Measurements from ENCODE around the gene MTHFD2L.

The MTHFD2L gene

DNA sequence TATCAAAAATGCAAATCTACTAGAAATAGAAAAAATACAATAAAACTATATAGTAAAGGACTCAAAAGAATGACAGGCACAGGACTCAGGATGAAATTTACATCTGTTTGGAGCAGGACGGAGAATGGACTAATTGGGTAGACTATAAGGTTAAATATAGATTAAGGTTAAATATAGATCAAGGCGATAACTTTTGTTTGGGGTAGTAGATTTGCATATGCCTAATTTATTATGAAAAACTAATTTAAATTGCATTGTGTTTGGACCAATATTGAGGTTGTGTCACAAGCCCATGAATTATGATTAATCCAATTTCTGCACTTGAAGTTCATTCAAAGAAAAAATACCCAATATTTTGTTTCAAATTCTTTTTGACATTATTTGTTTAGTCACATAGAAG lies 31.0 kb downstream of the MTHFD2L start:
- TF ChIP-seq, protein P1, sequence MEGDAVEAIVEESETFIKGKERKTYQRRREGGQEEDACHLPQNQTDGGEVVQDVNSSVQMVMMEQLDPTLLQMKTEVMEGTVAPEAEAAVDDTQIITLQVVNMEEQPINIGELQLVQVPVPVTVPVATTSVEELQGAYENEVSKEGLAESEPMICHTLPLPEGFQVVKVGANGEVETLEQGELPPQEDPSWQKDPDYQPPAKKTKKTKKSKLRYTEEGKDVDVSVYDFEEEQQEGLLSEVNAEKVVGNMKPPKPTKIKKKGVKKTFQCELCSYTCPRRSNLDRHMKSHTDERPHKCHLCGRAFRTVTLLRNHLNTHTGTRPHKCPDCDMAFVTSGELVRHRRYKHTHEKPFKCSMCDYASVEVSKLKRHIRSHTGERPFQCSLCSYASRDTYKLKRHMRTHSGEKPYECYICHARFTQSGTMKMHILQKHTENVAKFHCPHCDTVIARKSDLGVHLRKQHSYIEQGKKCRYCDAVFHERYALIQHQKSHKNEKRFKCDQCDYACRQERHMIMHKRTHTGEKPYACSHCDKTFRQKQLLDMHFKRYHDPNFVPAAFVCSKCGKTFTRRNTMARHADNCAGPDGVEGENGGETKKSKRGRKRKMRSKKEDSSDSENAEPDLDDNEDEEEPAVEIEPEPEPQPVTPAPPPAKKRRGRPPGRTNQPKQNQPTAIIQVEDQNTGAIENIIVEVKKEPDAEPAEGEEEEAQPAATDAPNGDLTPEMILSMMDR (IDR thresholded peaks at IDR 0.05; ENCODE audit: low read length, missing control alignments), result no peak
- H3K4me3 ChIP-seq (replicated peaks; ENCODE audit: low read depth, low read length), result no peak overlapping the region
- DNase-seq (ENCODE audit: low read depth), result no peak

DNA sequence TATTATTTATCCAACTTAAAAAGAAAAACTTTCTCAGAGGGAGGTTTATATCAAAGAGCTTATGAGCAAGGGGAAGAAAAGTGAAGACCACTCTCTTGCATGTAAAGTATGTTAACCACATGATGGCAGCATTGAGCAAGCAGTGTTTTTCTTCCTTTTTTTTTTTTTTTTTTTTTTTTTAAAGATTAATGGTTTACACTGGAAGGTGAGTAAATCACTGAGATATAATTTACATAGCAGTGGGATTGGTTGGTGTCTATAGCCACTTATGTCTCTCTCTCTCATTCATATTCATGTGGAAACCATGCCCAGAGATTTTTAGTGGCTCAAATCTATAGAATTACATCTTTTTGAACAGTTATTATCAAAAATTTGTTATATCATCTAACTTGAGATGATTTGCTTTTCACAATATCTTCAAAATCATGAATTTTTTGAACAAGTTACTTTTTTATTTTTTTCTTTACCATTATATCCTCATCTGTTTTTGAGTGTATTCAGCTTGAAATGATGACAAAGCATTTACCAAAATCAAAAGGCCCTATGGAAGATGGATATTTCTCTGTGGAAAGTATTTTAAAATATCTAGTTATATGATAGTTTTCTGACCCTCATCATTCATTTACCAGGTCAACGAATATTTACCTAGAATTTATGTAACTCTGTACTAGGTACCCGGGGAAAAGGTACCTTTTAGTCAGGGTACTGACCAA lies 31.6 kb downstream of the MTHFD2L start:
- TF ChIP-seq, protein P1 (IDR thresholded peaks at IDR 0.05; ENCODE audit: low read length, missing control alignments), result peak; percentile 77
- no peak overlapping the region for H3K4me3 ChIP-seq (replicated peaks; ENCODE audit: low read depth, low read length)
- peak; percentile 76 for DNase-seq (ENCODE audit: low read depth)

GRCh38 chr4:74190332-74190731 lies 32.4 kb downstream of the MTHFD2L start:
- no peak for DNase-seq (ENCODE audit: low read depth)
- TF ChIP-seq, protein P1 (IDR thresholded peaks at IDR 0.05; ENCODE audit: low read length, missing control alignments), result no peak
- no peak overlapping the region for H3K4me3 ChIP-seq (replicated peaks; ENCODE audit: low read depth, low read length)

DNA sequence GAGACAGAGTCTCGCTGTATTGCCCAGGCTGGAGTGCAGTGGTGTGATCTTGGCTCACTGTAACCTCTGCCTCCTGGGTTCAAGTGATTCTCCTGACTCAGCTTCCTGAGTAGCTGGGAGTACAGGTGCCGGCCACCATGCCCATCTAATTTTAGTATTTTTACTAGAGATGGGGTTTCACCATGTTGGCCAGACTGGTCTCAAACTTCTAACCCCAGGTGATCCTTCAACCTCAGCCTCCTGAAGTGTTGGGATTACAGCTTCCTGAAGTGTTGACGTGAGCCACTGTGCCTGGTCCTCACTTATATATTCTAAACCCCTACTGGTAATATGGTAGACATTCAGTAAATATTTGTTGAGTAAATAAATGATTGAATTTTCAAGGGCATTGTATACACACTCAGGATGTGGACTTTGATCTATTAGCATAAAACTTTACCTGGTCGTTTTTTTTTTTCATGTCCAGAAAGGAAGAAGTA lies 33.0 kb downstream of the MTHFD2L start:
- no peak for DNase-seq (ENCODE audit: low read depth)
- TF ChIP-seq, protein P1 (IDR thresholded peaks at IDR 0.05; ENCODE audit: low read length, missing control alignments), result no peak

DNA sequence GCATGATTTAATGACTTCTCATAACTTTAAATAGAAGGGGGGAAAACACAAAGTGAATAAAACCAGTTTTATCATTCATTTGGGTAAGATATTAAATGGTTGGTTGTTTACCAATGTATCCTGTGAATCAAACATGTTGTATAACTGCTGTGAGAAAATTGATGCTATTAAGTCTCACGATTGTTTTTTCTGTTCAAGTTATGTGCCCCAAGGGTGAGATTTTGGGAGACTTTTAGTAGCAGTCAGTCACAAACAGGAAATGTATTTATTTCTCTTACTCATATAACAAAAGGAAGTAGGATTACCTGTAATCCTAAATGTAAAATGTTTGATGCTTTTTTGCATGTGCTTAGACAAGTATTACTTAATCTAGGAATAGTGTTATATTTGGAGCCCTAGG lies 39.2 kb downstream of the MTHFD2L start:
- no peak overlapping the region for H3K4me3 ChIP-seq (replicated peaks; ENCODE audit: low read depth, low read length)
- DNase-seq (ENCODE audit: low read depth), result no peak
- TF ChIP-seq, protein P1 (IDR thresholded peaks at IDR 0.05; ENCODE audit: low read length, missing control alignments), result no peak

More for the DNA sequence above, 33.0 kb downstream of the MTHFD2L start:
- no peak overlapping the region for H3K4me3 ChIP-seq (replicated peaks; ENCODE audit: low read depth, low read length)

DNA sequence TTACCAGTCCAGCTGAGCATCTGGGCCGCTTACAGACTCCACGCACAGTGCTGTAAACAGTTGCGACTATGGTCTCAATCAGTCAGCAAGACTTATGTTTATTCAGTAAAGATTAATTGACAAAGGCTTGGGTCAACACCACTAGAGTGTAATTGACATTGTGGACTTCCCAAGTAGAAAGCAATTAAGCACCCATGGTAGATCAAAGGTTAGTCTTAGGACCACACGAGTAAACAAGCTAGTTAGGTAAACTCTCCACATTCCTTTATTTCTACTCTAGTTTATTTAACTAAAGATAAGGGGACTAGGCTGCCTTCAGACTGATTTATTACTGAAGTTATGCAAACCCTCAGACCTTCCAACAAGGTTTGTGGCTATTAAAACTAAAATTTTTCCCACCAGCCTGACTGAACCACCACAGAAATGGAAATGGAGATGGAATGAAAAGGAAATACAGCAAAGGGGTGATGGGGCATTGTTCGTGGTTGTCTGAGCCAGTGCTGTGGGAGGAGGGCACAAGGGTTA lies 44.2 kb downstream of the MTHFD2L start:
- DNase-seq (ENCODE audit: low read depth), result peak; percentile 9
- no peak overlapping the region for H3K4me3 ChIP-seq (replicated peaks; ENCODE audit: low read depth, low read length)
- TF ChIP-seq, protein P1 (IDR thresholded peaks at IDR 0.05; ENCODE audit: low read length, missing control alignments), result no peak

All from fibroblast of pulmonary artery (primary cell).